Liver (tissue), 9 donors: ENCODE measurements around the gene CACTIN. TPM values are rescaled to one million over a fixed set of nuclear protein-coding genes. Genes with fewer than 3 reads are reported as not detected.

Experiments used
- DNase-seq: peaks from one replicate; pipeline ENCODE4 v3.0.0-alpha.2; 2017; ENCODE audit warnings: low spot score
- H3K27ac ChIP-seq, 2 donors: one replicate each; pipeline ENCODE4 v1.7.0; 2013; ENCODE audit warnings: inconsistent platforms in 2 of 2, low read length in 2 of 2, control low read depth in 1 of 2, low read depth in 1 of 2, mild to moderate bottlenecking in 1 of 2
- H3K27me3 ChIP-seq, 4 donors: one replicate each; pipeline versions ENCODE4 v1.6.1 to v1.7.0; 2013; ENCODE audit warnings: low read length in 3 of 4, inconsistent platforms in 1 of 4, mild to moderate bottlenecking in 1 of 4, moderate library complexity in 1 of 4; ENCODE audit not compliant: control insufficient read depth in 4 of 4, insufficient read depth in 4 of 4
- H3K36me3 ChIP-seq, 4 donors: one replicate each; pipeline versions ENCODE4 v1.6.1 to v1.7.0; 2013; ENCODE audit warnings: low read length in 3 of 4, mild to moderate bottlenecking in 3 of 4, low read depth in 1 of 4, moderate library complexity in 1 of 4; ENCODE audit not compliant: control insufficient read depth in 4 of 4, insufficient read depth in 3 of 4
- H3K4me1 ChIP-seq, 4 donors: one replicate each; pipeline versions ENCODE4 v1.6.1 to v1.7.0; 2013; ENCODE audit warnings: low read length in 3 of 4, mild to moderate bottlenecking in 3 of 4, moderate library complexity in 1 of 4; ENCODE audit not compliant: control insufficient read depth in 4 of 4, insufficient read depth in 4 of 4
- H3K4me3 ChIP-seq, 3 donors: one replicate each; pipeline versions ENCODE4 v1.6.1 to v1.7.0; 2013; ENCODE audit warnings: low read length in 3 of 3, control low read depth in 1 of 3, low read depth in 1 of 3, mild to moderate bottlenecking in 1 of 3
- H3K9ac ChIP-seq, 2 donors: one replicate each; pipeline ENCODE4 v1.7.0; 2013; ENCODE audit warnings: low read length in 2 of 2, mild to moderate bottlenecking in 2 of 2, moderate library complexity in 2 of 2, control low read depth in 1 of 2, low read depth in 1 of 2
- H3K9me3 ChIP-seq, 4 donors: one replicate each; pipeline versions ENCODE4 v1.6.1 to v1.7.0; 2013; ENCODE audit warnings: low read length in 3 of 4; ENCODE audit not compliant: control insufficient read depth in 4 of 4
- FOXA1 ChIP-seq: IDR thresholded peaks from 2 replicates; pipeline ENCODE4 v1.6.1; 2016; ENCODE audit warnings: antibody characterized with exemption
- GABPA ChIP-seq, 2 donors: IDR thresholded peaks in 1 of 2; conservative IDR thresholded peaks in 1 of 2; 2 replicates each; pipeline ENCODE4 v1.6.1; 2016; ENCODE audit warnings: antibody characterized with exemption in 2 of 2, mild to moderate bottlenecking in 1 of 2, moderate library complexity in 1 of 2
- HNF4A ChIP-seq, 2 donors: conservative IDR thresholded peaks; 2 replicates each; pipeline ENCODE4 v1.6.1; 2016; ENCODE audit warnings: antibody characterized with exemption in 2 of 2, mild to moderate bottlenecking in 2 of 2
- JUND ChIP-seq, 2 donors: IDR thresholded peaks; 2 replicates each; pipeline ENCODE4 v1.6.1; 2016; ENCODE audit warnings: antibody characterized with exemption in 2 of 2
- NR2F2 ChIP-seq: IDR thresholded peaks from 2 replicates; pipeline ENCODE4 v1.6.1; 2016; ENCODE audit warnings: antibody characterized with exemption
- RAD21 ChIP-seq, 2 donors: IDR thresholded peaks; 2 replicates each; pipeline ENCODE4 v1.6.1; 2016; ENCODE audit warnings: antibody characterized with exemption in 2 of 2, mild to moderate bottlenecking in 2 of 2
- RXRA ChIP-seq, 2 donors: IDR thresholded peaks; 2 replicates each; pipeline ENCODE4 v1.6.1; 2017 to 2018; ENCODE audit warnings: antibody characterized with exemption in 2 of 2, mild to moderate bottlenecking in 1 of 2
- SP1 ChIP-seq: IDR thresholded peaks from 2 replicates; pipeline ENCODE4 v1.6.1; 2018; ENCODE audit warnings: antibody characterized with exemption, mild to moderate bottlenecking
- TAF1 ChIP-seq: conservative IDR thresholded peaks from 2 replicates; pipeline ENCODE4 v1.6.1; 2016; ENCODE audit warnings: antibody characterized with exemption, mild to moderate bottlenecking
- WGBS: extraction: QIAGEN DNeasy Blood & Tissue Kit; methylation state at CpG from one replicate; pipeline ENCODE4 v1.1.7; 2013; 5-methylcytosine and 5-hydroxymethylcytosine counted together
- polyA plus RNA-seq, 2 donors: library from polyadenylated mRNA; stranded (reverse) in 1 of 2; unstranded in 1 of 2; fragments of 200-250 nt in 1 of 2; fragments of >200 nt in 1 of 2; fragmentation: Nextera tagmentation in 1 of 2; extraction: Ambion mirVana in 1 of 2; gene quantifications; one replicate each; pipeline versions ENCODE4 v1.2.1 to v1.2.3, GENCODE V29; 2013 to 2015
- total RNA-seq, 2 donors: library from RNA; depleted of rRNA; stranded (reverse); fragments of >200 nt; gene quantifications; one replicate each; pipeline ENCODE4 v1.2.3, GENCODE V29; 2014
- TF ChIP-seq, protein P1 (sequence below): IDR thresholded peaks from 2 replicates; pipeline ENCODE4 v1.6.1; 2016; ENCODE audit warnings: antibody characterized with exemption, mild to moderate bottlenecking
- TF ChIP-seq, protein P2 (sequence below): IDR thresholded peaks from 2 replicates; pipeline ENCODE4 v1.6.1; 2016; ENCODE audit warnings: antibody characterized with exemption
- donor health status: healthy.
- donor health status: healthy.
- donor health status: healthy.
- donor health status: healthy.
- donor health status: healthy.

Gene CACTIN
- total and polyA plus RNA-seq, 4 donors = 1.9 to 13.2 (median 10.0) TPM

DNA sequence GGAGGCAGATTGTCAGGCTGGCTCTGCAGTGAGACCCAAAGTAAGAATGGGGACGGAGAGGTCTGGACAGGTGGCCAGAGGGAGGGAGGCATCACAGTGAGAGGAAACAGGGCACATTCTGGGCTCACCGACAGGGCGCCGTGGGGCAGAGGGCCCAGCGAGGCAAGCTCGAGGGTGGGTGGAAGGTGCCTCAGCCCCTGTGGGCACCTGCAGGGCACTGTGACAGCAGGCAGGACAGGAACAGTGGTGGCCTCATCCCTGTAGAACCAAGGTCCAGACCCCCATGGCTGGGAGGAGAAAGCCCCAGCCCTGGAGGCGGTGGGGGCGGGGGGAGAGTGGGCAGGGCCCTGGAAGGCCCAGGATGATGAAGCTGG lies 46.0 kb upstream of the CACTIN start (continued):
- TF ChIP-seq, protein P1, sequence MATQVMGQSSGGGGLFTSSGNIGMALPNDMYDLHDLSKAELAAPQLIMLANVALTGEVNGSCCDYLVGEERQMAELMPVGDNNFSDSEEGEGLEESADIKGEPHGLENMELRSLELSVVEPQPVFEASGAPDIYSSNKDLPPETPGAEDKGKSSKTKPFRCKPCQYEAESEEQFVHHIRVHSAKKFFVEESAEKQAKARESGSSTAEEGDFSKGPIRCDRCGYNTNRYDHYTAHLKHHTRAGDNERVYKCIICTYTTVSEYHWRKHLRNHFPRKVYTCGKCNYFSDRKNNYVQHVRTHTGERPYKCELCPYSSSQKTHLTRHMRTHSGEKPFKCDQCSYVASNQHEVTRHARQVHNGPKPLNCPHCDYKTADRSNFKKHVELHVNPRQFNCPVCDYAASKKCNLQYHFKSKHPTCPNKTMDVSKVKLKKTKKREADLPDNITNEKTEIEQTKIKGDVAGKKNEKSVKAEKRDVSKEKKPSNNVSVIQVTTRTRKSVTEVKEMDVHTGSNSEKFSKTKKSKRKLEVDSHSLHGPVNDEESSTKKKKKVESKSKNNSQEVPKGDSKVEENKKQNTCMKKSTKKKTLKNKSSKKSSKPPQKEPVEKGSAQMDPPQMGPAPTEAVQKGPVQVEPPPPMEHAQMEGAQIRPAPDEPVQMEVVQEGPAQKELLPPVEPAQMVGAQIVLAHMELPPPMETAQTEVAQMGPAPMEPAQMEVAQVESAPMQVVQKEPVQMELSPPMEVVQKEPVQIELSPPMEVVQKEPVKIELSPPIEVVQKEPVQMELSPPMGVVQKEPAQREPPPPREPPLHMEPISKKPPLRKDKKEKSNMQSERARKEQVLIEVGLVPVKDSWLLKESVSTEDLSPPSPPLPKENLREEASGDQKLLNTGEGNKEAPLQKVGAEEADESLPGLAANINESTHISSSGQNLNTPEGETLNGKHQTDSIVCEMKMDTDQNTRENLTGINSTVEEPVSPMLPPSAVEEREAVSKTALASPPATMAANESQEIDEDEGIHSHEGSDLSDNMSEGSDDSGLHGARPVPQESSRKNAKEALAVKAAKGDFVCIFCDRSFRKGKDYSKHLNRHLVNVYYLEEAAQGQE = no peak

DNA sequence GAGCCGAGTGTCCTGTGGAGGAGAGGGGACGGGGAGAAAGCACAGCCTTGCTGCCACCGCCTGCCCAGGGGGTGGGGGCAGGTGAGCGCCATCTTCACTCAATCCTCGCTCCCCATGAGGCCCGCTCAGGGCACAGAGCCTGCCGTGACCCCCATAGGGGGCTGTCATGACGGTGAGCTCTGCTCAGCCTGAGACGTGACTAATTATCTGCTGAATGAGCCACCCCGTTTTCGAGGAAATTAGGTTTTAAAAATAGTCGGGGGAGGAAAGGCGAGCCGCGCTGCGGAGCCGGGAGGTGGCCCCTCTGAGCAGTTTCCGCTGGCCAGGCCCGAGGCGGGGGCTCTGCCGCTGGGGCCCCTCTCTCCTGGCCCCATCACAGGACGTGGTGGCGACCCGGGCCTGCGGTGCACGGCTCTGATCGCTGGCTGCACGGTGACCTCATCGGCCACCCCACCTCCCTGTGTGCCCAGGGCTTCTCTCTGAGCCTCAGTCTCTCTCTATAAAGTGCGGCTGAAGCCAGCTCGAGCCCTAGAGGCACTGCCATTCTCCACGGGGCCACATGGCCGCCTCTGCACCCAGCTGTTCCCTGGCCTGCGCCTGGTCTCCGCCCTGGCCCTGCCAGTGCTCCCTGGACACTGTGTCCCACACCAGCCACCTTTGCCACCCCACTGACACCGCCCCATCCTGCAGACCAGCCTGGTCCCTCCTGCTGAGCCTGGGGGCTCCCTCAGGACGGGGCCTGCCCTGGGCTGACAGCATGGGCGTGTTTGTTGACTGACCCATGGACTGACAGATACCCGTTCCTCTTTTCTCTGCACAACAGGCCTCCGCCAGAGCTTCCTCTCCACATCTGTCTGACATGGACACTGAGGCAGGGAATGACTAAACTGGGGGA lies 45.3 kb upstream of the CACTIN start:
- Histone ChIP-seq H3K27me3 (no peaks in the 10 kb centered on the region), H3K4me1 (no peaks in the 10 kb centered on the region), H3K9me3 (no peaks in the 10 kb centered on the region), H3K9ac (no peak overlapping the region), H3K36me3 (peaks cover 0 to 2% (median 0%) of the 10 kb centered on the region in 4 donors), H3K27ac (peak overlapping the region; percentile 54 to 69), H3K4me3 (no peak overlapping the region)
- TF ChIP-seq JUND (IDR thresholded peaks at IDR 0.05) = no peak
- WGBS = 69% methylated on average over 40 of the region's 40 CpGs
- no peak for DNase-seq

- Histone ChIP-seq H3K4me1 (peaks cover 0 to 2% (median under 1%) of the 10 kb centered on the region in 4 donors), H3K9me3 (no peaks in the 10 kb centered on the region), H3K9ac (no peak overlapping the region), H3K27me3 (no peaks in the 10 kb centered on the region), H3K36me3 (peaks cover 0 to 2% (median 0%) of the 10 kb centered on the region in 4 donors), H3K4me3 (no peak overlapping the region), H3K27ac (peak overlapping the region; percentile 54 to 69)
- WGBS = 60% methylated on average over 45 of the region's 45 CpGs
- TF ChIP-seq, protein P2, sequence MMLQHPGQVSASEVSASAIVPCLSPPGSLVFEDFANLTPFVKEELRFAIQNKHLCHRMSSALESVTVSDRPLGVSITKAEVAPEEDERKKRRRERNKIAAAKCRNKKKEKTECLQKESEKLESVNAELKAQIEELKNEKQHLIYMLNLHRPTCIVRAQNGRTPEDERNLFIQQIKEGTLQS = no peak
- no peak for TF ChIP-seq RXRA (IDR thresholded peaks at IDR 0.05)
- TF ChIP-seq NR2F2 = peak; percentile 56
- TF ChIP-seq GABPA (IDR thresholded peaks at IDR 0.05 in 1 of 2, conservative IDR thresholded peaks at IDR 0.05 in 1 of 2) = no peak
- TF ChIP-seq SP1 = no peak
- TF ChIP-seq HNF4A (conservative IDR thresholded peaks at IDR 0.05) = no peak
- TF ChIP-seq TAF1 = no peak
- no peak for TF ChIP-seq FOXA1
- no peak for TF ChIP-seq RAD21 (IDR thresholded peaks at IDR 0.05)
- DNase-seq = peak; percentile 71
Measured at GRCh38 chr19:3670796-3671679, 44.4 kb upstream of the CACTIN start.
